DND-41 (cell line): ENCODE measurements around the gene SCAI.

ENCODE experiments used
- ATAC-seq: fragments of 200-7000 bp; cut with Tn5 transposase; 3 replicates; pipeline ENCODE4 v1.9.1; 2021; ENCODE audit warnings: low read depth; ENCODE audit not compliant: insufficient read depth
- DNase-seq: peaks from one replicate; pipeline ENCODE4 v3.0.0-alpha.2; 2020
- H2AFZ ChIP-seq: 2 replicates; pipeline ENCODE4 v1.6.0; 2012; ENCODE audit warnings: low read depth, low read length
- H3K27ac ChIP-seq: 2 replicates; pipeline ENCODE4 v1.5.1; 2012; ENCODE audit warnings: low read length, inconsistent platforms
- H3K27me3 ChIP-seq: fragments of 200-600 bp; sonication (generic); 2 replicates; pipeline ENCODE4 v1.6.0; 2012; ENCODE audit warnings: low read length, mild to moderate bottlenecking, inconsistent platforms; ENCODE audit not compliant: insufficient read depth, poor library complexity
- H3K36me3 ChIP-seq: 2 replicates; pipeline ENCODE4 v1.5.1; 2012; ENCODE audit warnings: low read length, inconsistent platforms; ENCODE audit not compliant: insufficient read depth
- H3K4me1 ChIP-seq: 2 replicates; pipeline ENCODE4 v1.5.1; 2012; ENCODE audit warnings: mild to moderate bottlenecking, low read length; ENCODE audit not compliant: insufficient read depth
- H3K4me2 ChIP-seq: 2 replicates; pipeline ENCODE4 v1.6.0; 2012; ENCODE audit warnings: mild to moderate bottlenecking, moderate library complexity, low read length, inconsistent platforms; ENCODE audit not compliant: insufficient read depth
- H3K4me3 ChIP-seq, 2 experiments: fragments of 200-600 bp in 1 of 2; shearing (Covaris generic) in 1 of 2; 2 replicates each; pipeline ENCODE4 v1.5.1; 2012 to 2016; ENCODE audit warnings: inconsistent platforms in 2 of 2, low read length in 2 of 2, mild to moderate bottlenecking in 2 of 2, low read depth in 1 of 2, moderate library complexity in 1 of 2
- H3K79me2 ChIP-seq: 2 replicates; pipeline ENCODE4 v1.6.0; 2012; ENCODE audit warnings: low read length, inconsistent platforms; ENCODE audit not compliant: insufficient read depth
- H3K9ac ChIP-seq: 2 replicates; pipeline ENCODE4 v1.6.0; 2012; ENCODE audit warnings: low read depth, mild to moderate bottlenecking, inconsistent platforms, low read length, moderate library complexity
- H3K9me3 ChIP-seq: 2 replicates; pipeline ENCODE4 v1.5.1; 2012; ENCODE audit warnings: low read length, moderate library complexity, mild to moderate bottlenecking, inconsistent platforms; ENCODE audit not compliant: insufficient read depth, severe bottlenecking
- H4K20me1 ChIP-seq: 2 replicates; pipeline ENCODE4 v1.6.0; 2012; ENCODE audit warnings: low read length; ENCODE audit not compliant: insufficient read depth
- EZH2 ChIP-seq: IDR thresholded peaks from 3 replicates; pipeline ENCODE4 v1.6.1; 2012; ENCODE audit warnings: borderline replicate concordance, low read depth, mild to moderate bottlenecking, moderate library complexity, low read length, inconsistent platforms; ENCODE audit not compliant: severe bottlenecking
- TF ChIP-seq, protein P1 (sequence below): IDR thresholded peaks from 2 replicates; pipeline ENCODE4 v1.5.1; 2012; ENCODE audit warnings: borderline replicate concordance, low read length, moderate library complexity, mild to moderate bottlenecking; ENCODE audit not compliant: poor library complexity, severe bottlenecking; ENCODE audit errors: extremely low read depth

Gene SCAI

GRCh38 chr9:125079931-125080330 lies 63.4 kb downstream of the SCAI start:
- no peaks in the 10 kb centered on the region for H3K4me1 ChIP-seq
- H3K79me2 ChIP-seq = peaks cover 59% of the 10 kb centered on the region
- DNase-seq (no peak), ATAC-seq (no peak)
- H2AFZ ChIP-seq = no peak overlapping the region
- no peak overlapping the region for H3K9ac ChIP-seq
- H3K4me2 ChIP-seq = no peak overlapping the region
- TF ChIP-seq, protein P1, sequence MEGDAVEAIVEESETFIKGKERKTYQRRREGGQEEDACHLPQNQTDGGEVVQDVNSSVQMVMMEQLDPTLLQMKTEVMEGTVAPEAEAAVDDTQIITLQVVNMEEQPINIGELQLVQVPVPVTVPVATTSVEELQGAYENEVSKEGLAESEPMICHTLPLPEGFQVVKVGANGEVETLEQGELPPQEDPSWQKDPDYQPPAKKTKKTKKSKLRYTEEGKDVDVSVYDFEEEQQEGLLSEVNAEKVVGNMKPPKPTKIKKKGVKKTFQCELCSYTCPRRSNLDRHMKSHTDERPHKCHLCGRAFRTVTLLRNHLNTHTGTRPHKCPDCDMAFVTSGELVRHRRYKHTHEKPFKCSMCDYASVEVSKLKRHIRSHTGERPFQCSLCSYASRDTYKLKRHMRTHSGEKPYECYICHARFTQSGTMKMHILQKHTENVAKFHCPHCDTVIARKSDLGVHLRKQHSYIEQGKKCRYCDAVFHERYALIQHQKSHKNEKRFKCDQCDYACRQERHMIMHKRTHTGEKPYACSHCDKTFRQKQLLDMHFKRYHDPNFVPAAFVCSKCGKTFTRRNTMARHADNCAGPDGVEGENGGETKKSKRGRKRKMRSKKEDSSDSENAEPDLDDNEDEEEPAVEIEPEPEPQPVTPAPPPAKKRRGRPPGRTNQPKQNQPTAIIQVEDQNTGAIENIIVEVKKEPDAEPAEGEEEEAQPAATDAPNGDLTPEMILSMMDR = no peak
- no peak for TF ChIP-seq EZH2
- no peaks in the 10 kb centered on the region for H4K20me1 ChIP-seq
- no peak overlapping the region for H3K27ac ChIP-seq
- peaks cover 17% of the 10 kb centered on the region for H3K36me3 ChIP-seq
- H3K4me3 ChIP-seq = no peak overlapping the region
- no peaks in the 10 kb centered on the region for H3K27me3 ChIP-seq
- peaks cover 31% of the 10 kb centered on the region for H3K9me3 ChIP-seq

DNA sequence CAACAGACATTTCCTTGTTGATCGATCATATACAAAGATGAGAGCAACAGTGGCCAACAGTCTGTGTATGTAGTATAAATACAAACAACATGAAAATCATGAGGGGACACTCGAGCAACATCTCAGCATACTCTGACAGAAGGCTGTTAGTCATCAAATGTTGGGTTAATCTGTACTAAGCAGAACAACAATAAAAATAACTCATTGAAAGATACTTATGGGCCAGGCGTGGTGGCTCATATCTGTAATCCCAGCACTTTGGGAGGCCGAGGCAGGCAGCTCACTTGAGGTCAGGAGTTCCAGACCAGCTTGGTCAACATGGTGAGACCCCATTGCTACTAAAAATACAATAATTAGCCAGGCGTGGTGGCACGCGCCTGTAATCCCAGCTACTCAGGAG lies 67.3 kb downstream of the SCAI start:
- Histone ChIP-seq H4K20me1 (no peaks in the 10 kb centered on the region), H3K27me3 (no peaks in the 10 kb centered on the region), H3K9me3 (no peaks in the 10 kb centered on the region), H3K4me1 (no peaks in the 10 kb centered on the region), H3K4me2 (no peak overlapping the region), H3K4me3 (no peak overlapping the region), H3K79me2 (peaks cover 57% of the 10 kb centered on the region), H3K27ac (no peak overlapping the region), H2AFZ (no peak overlapping the region), H3K9ac (no peak overlapping the region), H3K36me3 (no peaks in the 10 kb centered on the region)
- ATAC-seq (no peak), DNase-seq (no peak)
- TF ChIP-seq, protein P1 = no peak
- TF ChIP-seq EZH2 = no peak

DNA sequence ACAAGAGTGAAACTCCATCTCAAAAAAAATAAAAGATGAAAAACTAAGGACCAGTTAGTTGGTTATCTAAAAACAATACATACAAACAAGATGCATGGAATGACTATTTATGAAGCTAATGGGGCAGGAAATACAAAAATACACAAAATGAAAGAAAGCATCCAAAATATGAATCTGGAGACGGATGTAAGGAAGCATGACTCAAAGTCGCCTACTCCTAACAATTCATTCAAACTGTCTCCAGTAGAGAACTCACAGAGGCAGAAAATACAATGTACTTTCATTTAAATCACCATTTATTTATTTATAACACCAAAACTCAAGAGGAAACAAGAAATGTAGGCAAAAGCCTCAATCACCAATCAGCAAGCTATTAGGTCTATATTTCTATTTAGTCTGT lies 68.4 kb downstream of the SCAI start:
- Histone ChIP-seq H3K4me1 (no peaks in the 10 kb centered on the region), H3K9ac (no peak overlapping the region), H3K27me3 (no peaks in the 10 kb centered on the region), H3K4me3 (no peak overlapping the region), H2AFZ (no peak overlapping the region), H3K4me2 (no peak overlapping the region), H3K79me2 (peaks cover 59% of the 10 kb centered on the region), H3K36me3 (0 out of 2 replicates have a peak, but pooled peaks cover 4% of the 10 kb centered on the region), H4K20me1 (no peaks in the 10 kb centered on the region), H3K9me3 (no peaks in the 10 kb centered on the region), H3K27ac (no peak overlapping the region)
- no peak for TF ChIP-seq EZH2
- TF ChIP-seq, protein P1 = no peak
- DNase-seq = no peak
- no peak for ATAC-seq
